Gastroesophageal sphincter (tissue), 4 donors: ENCODE measurements around the gene LDLRAP1. TPM values are rescaled to one million over a fixed set of nuclear protein-coding genes. Genes with fewer than 3 reads are reported as not detected.

ENCODE experiments used
- ATAC-seq: fragments of 150-250 bp; one replicate; pipeline ENCODE4 v1.9.1; 2016; ENCODE audit warnings: mild to moderate bottlenecking, moderate library complexity
- H3K27ac ChIP-seq, 4 donors: fragments of 200-600 bp; sonication (generic) in 3 of 4; 1 replicate in 3 of 4; 2 replicates in 1 of 4; pipeline ENCODE4 v1.5.1; 2016 to 2019
- H3K27me3 ChIP-seq: fragments of 200-600 bp; sonication (generic); one replicate; pipeline ENCODE4 v1.5.1; 2019
- H3K36me3 ChIP-seq, 2 donors: fragments of 200-600 bp; sonication (generic); one replicate each; pipeline ENCODE4 v1.5.1; 2019; ENCODE audit warnings: control low read depth in 1 of 2
- H3K4me1 ChIP-seq, 3 donors: fragments of 200-600 bp; sonication (generic); 1 replicate in 2 of 3; 2 replicates in 1 of 3; pipeline ENCODE4 v1.5.1; 2016 to 2019; ENCODE audit warnings: control low read depth in 2 of 3
- H3K4me3 ChIP-seq, 2 donors: fragments of 200-600 bp; sonication (generic); one replicate each; pipeline ENCODE4 v1.5.1; 2019; ENCODE audit warnings: mild to moderate bottlenecking in 1 of 2, moderate library complexity in 1 of 2
- H3K9me3 ChIP-seq, 3 donors: fragments of 200-600 bp; sonication (generic); one replicate each; pipeline ENCODE4 v1.5.1; 2017 to 2019; ENCODE audit warnings: control low read depth in 2 of 3
- CTCF ChIP-seq, 4 experiments: fragments of 200-600 bp in 2 of 4; fragments of 450-650 bp in 2 of 4; sonication (generic) in 1 of 4; IDR thresholded peaks; one replicate each; pipeline ENCODE4 v1.5.1; 2017 to 2019; ENCODE audit warnings: antibody characterized with exemption in 4 of 4, mild to moderate bottlenecking in 2 of 4, moderate library complexity in 2 of 4
- EP300 ChIP-seq: sonication (generic); formaldehyde crosslinking; IDR thresholded peaks from one replicate; pipeline ENCODE4 v1.6.1; 2017; ENCODE audit warnings: antibody characterized with exemption, mild to moderate bottlenecking
- POLR2A ChIP-seq, 2 donors: fragments of 450-650 bp; IDR thresholded peaks; one replicate each; pipeline ENCODE4 v1.6.1; 2017; ENCODE audit warnings: antibody characterized with exemption in 2 of 2, mild to moderate bottlenecking in 2 of 2, moderate library complexity in 1 of 2
- POLR2AphosphoS5 ChIP-seq: sonication (generic); formaldehyde crosslinking; IDR thresholded peaks from one replicate; pipeline ENCODE4 v1.6.1; 2017; ENCODE audit warnings: antibody characterized with exemption
- WGBS, 2 donors: methylation state at CpG; one replicate each; pipeline ENCODE4 v1.1.5; 2018; ENCODE audit warnings: low coverage in 1 of 2; 5-methylcytosine and 5-hydroxymethylcytosine counted together
- total RNA-seq, 4 donors: library from RNA; depleted of rRNA; stranded (reverse); fragments of >200 nt; gene quantifications; one replicate each; pipeline ENCODE4 v1.1.0, GENCODE V29; 2016

LDLRAP1 gene
- total RNA-seq, 4 donors from 2014 or later = 13.6 to 21.3 (median 17.2) TPM

- ATAC-seq = no peak
- no peaks in the 10 kb centered on the region for H3K9me3 ChIP-seq
- peak overlapping the region in 1 of 4 donors; percentile 45 for H3K27ac ChIP-seq
- H3K4me3 ChIP-seq = no peak overlapping the region
- 27 to 62% methylated on average over 2 to 6 of the region's 8 CpGs for WGBS, 2 donors
- peaks cover 0 to 43% (median 12%) of the 10 kb centered on the region in 3 donors for H3K4me1 ChIP-seq
- no peak for TF ChIP-seq POLR2A (IDR thresholded peaks at IDR 0.05)
- peak; percentile 8 to 35 (median 28) for TF ChIP-seq CTCF (IDR thresholded peaks at IDR 0.05)
- TF ChIP-seq EP300 = no peak
- H3K36me3 ChIP-seq = no peaks in the 10 kb centered on the region
- no peaks in the 10 kb centered on the region for H3K27me3 ChIP-seq
Measured at GRCh38 chr1:25610822-25611630, 67.6 kb downstream of the LDLRAP1 start.

GRCh38 chr1:25611843-25612242, 68.4 kb downstream of the LDLRAP1 start:
- no peak for TF ChIP-seq EP300
- TF ChIP-seq POLR2AphosphoS5 = no peak
- TF ChIP-seq POLR2A (IDR thresholded peaks at IDR 0.05) = no peak
- Histone ChIP-seq H3K4me3 (no peak overlapping the region), H3K9me3 (no peaks in the 10 kb centered on the region), H3K36me3 (no peaks in the 10 kb centered on the region), H3K4me1 (peaks cover 0 to 44% (median 13%) of the 10 kb centered on the region in 3 donors), H3K27me3 (no peaks in the 10 kb centered on the region), H3K27ac (no peak overlapping the region)
- WGBS, 2 donors = 67 to 92% methylated on average over 1 of the region's 1 CpG
- no peak for ATAC-seq

DNA sequence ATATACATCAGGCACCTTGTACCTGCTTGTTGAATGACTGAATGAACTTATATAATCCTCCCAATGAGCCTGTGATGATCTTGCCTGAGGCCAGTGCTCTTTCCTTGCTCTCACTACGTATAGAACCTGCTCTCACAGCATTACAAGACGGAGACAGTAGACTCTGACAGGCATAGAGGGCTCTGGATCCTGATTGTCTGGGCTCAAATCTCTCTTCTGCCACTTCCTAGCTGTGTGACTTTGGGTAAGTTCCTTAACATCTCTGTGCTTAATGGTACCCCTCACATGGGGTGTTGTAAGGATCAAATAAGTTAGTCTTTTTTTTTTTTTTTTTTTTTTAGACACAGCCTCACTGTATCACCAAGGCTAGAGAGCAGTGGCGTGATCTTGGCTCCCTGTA, 69.0 kb downstream of the LDLRAP1 start:
- no peak overlapping the region for H3K4me3 ChIP-seq
- no peak for ATAC-seq
- H3K27ac ChIP-seq = no peak overlapping the region
- WGBS, 2 donors = 88 to 100% methylated on average over 2 to 3 of the region's 3 CpGs
- H3K9me3 ChIP-seq = no peaks in the 10 kb centered on the region
- H3K36me3 ChIP-seq = no peaks in the 10 kb centered on the region
- no peaks in the 10 kb centered on the region for H3K27me3 ChIP-seq
- H3K4me1 ChIP-seq = peaks cover 0 to 44% (median 13%) of the 10 kb centered on the region in 3 donors
- TF ChIP-seq POLR2A (IDR thresholded peaks at IDR 0.05) (no peak), CTCF (IDR thresholded peaks at IDR 0.05) (no peak), EP300 (no peak), POLR2AphosphoS5 (no peak)

- no peaks in the 10 kb centered on the region for H3K36me3 ChIP-seq
- no peak overlapping the region for H3K4me3 ChIP-seq
- peaks cover 0 to 51% (median 18%) of the 10 kb centered on the region in 3 donors for H3K4me1 ChIP-seq
- no peaks in the 10 kb centered on the region for H3K9me3 ChIP-seq
- no peak overlapping the region for H3K27ac ChIP-seq
- no peaks in the 10 kb centered on the region for H3K27me3 ChIP-seq
- 94 to 100% methylated on average over 1 to 2 of the region's 3 CpGs for WGBS, 2 donors
- TF ChIP-seq EP300 = no peak
- no peak for TF ChIP-seq CTCF (IDR thresholded peaks at IDR 0.05)
- TF ChIP-seq POLR2AphosphoS5 = no peak
- no peak for TF ChIP-seq POLR2A (IDR thresholded peaks at IDR 0.05)
- ATAC-seq = no peak
Measured at GRCh38 chr1:25613091-25613490, 69.7 kb downstream of the LDLRAP1 start.

DNA sequence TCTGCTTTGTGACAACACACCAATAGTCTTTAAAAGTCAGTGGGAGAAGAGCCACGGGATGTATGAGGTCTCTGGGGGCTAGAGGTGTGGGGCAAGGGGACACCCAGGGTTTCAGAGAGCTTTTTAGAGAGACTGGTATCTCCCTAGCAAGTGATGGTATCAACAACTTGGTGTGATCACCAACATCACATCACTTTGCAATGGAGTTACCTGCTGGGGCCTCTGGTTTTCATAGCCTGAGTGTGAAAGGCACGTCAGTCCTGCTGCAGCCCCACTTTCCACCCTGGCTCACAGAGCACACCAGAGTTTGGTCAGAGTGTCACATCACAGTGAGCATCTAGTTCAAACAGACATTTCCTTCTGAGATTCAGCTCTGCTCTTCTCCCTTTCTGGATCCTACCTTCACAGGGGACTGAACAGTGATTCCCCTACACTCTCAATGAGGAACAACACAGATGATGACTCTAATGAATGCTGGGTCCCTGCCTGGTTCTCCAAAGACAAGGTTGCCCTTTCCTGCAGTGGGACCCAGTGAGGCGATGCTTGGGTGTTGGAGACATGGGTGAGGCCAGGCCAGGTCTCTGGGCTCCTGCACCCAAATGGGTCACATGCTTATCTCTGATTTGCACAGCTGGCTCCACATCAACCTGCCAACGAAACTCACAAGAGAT, 71.2 kb downstream of the LDLRAP1 start:
- H3K9me3 ChIP-seq = no peaks in the 10 kb centered on the region
- 75 to 90% methylated on average over 3 to 4 of the region's 4 CpGs for WGBS, 2 donors
- no peak overlapping the region for H3K4me3 ChIP-seq
- TF ChIP-seq POLR2A (IDR thresholded peaks at IDR 0.05) (no peak), EP300 (no peak), CTCF (IDR thresholded peaks at IDR 0.05) (no peak), POLR2AphosphoS5 (no peak)
- no peaks in the 10 kb centered on the region for H3K36me3 ChIP-seq
- peaks cover 0 to 52% (median 27%) of the 10 kb centered on the region in 3 donors for H3K4me1 ChIP-seq
- H3K27me3 ChIP-seq = no peaks in the 10 kb centered on the region
- peak overlapping the region in 2 of 4 donors; percentile 91 for H3K27ac ChIP-seq
- no peak for ATAC-seq
